IMR-90 (cell line): ENCODE measurements around the gene CENPN. TPM values are rescaled to one million over a fixed set of nuclear protein-coding genes. Genes with fewer than 3 reads are reported as not detected.
A peak's percentile ranks its signal among the peaks of the same experiment; 100 is the strongest.

Experiments used
- ATAC-seq: fragments of 200-7000 bp; cut with Tn5 transposase; 2 replicates; pipeline ENCODE4 v1.9.1; 2020; ENCODE audit warnings: low read depth, mild to moderate bottlenecking, moderate library complexity
- BruUV-seq: library from RNA; stranded (reverse); fragments of 400-500 nt; replicated peaks from 2 replicates; lab custom pipeline; 2021; lab: Mats Ljungman, UMichigan
- CTCF ChIA-PET: fragments of 300-600 bp; formaldehyde crosslinking; extraction: SDS; loops from one replicate; lab custom pipeline; 2021; ENCODE audit warnings: antibody characterized with exemption; lab: Yijun Ruan, JAX
- POLR2A ChIA-PET: fragments of 300-600 bp; sonication (Branson Sonifier 250); formaldehyde crosslinking; loops from one replicate; lab custom pipeline; 2022; ENCODE audit warnings: antibody characterized with exemption; ENCODE audit not compliant: unreplicated experiment; lab: Charles Lee
- DNase-seq: peaks from one replicate; pipeline ENCODE4 v3.0.0; 2013
- H2AFZ ChIP-seq: replicated peaks from 2 replicates; pipeline ENCODE3; 2013; ENCODE audit warnings: low read length, mild to moderate bottlenecking; ENCODE audit not compliant: poor library complexity
- H2AK5ac ChIP-seq: 2 replicates; pipeline ENCODE4 v1.6.1; 2013; ENCODE audit warnings: low read depth, low read length, inconsistent platforms
- H2AK9ac ChIP-seq: replicated peaks from 2 replicates; pipeline ENCODE3; 2013; ENCODE audit warnings: mild to moderate bottlenecking, low read depth, low read length, moderate library complexity; ENCODE audit not compliant: poor library complexity
- H2BK120ac ChIP-seq: 2 replicates; pipeline ENCODE4 v1.6.1; 2013; ENCODE audit warnings: low read depth, low read length, inconsistent platforms
- H2BK15ac ChIP-seq: 3 replicates; pipeline ENCODE4 v1.6.1; 2013; ENCODE audit warnings: low read depth, low read length, inconsistent platforms
- H2BK20ac ChIP-seq: 2 replicates; pipeline ENCODE4 v1.6.1; 2013; ENCODE audit warnings: low read depth, mild to moderate bottlenecking, inconsistent platforms, low read length, moderate library complexity
- H2BK5ac ChIP-seq: 2 replicates; pipeline ENCODE4 v1.6.1; 2013; ENCODE audit warnings: mild to moderate bottlenecking, low read depth, low read length, inconsistent platforms; ENCODE audit not compliant: poor library complexity, severe bottlenecking
- H3K14ac ChIP-seq: replicated peaks from 2 replicates; pipeline ENCODE4 v1.6.1; 2013; ENCODE audit warnings: low read depth, low read length, inconsistent platforms
- H3K18ac ChIP-seq: 2 replicates; pipeline ENCODE4 v1.6.1; 2013; ENCODE audit warnings: low read depth, low read length, control low read depth
- H3K23ac ChIP-seq: 2 replicates; pipeline ENCODE4 v1.6.1; 2013; ENCODE audit warnings: low read depth, low read length, inconsistent platforms
- H3K27ac ChIP-seq: 2 replicates; pipeline ENCODE4 v1.5.1; 2013; ENCODE audit warnings: mild to moderate bottlenecking, control low read depth, low read length; ENCODE audit not compliant: insufficient read depth
- H3K27me3 ChIP-seq: 2 replicates; pipeline ENCODE4 v1.6.1; 2013; ENCODE audit warnings: low read length; ENCODE audit not compliant: control insufficient read depth, insufficient read depth
- H3K36me3 ChIP-seq: 2 replicates; pipeline ENCODE4 v1.6.1; 2013; ENCODE audit warnings: low read length, mixed read lengths; ENCODE audit not compliant: control insufficient read depth, insufficient read depth
- H3K4ac ChIP-seq: 2 replicates; pipeline ENCODE4 v1.6.1; 2013; ENCODE audit warnings: low read depth, low read length, inconsistent platforms
- H3K4me1 ChIP-seq: 2 replicates; pipeline ENCODE4 v1.6.1; 2013; ENCODE audit warnings: low read length, mixed read lengths; ENCODE audit not compliant: control insufficient read depth, insufficient read depth
- H3K4me2 ChIP-seq: 2 replicates; pipeline ENCODE4 v1.6.1; 2013; ENCODE audit warnings: low read depth, mild to moderate bottlenecking, control low read depth, low read length, moderate library complexity
- H3K4me3 ChIP-seq: 2 replicates; pipeline ENCODE4 v1.5.1; 2013; ENCODE audit warnings: low read depth, mild to moderate bottlenecking, control low read depth, low read length, moderate library complexity; ENCODE audit not compliant: insufficient read depth
- H3K56ac ChIP-seq: 2 replicates; pipeline ENCODE4 v1.6.1; 2013; ENCODE audit warnings: low read length, inconsistent platforms; ENCODE audit not compliant: insufficient read depth; ENCODE audit errors: extremely low read depth
- H3K79me1 ChIP-seq, 2 experiments: 2 replicates each; pipeline ENCODE4 v1.6.1; 2013; ENCODE audit warnings: low read length in 2 of 2, inconsistent platforms in 1 of 2, low read depth in 1 of 2
- H3K9ac ChIP-seq: 2 replicates; pipeline ENCODE4 v1.6.1; 2013; ENCODE audit warnings: low read depth, low read length, control low read depth
- H3K9me1 ChIP-seq: 2 replicates; pipeline ENCODE4 v1.6.1; 2013; ENCODE audit warnings: low read length, inconsistent platforms; ENCODE audit not compliant: insufficient read depth
- H3K9me3 ChIP-seq: 2 replicates; pipeline ENCODE4 v1.6.1; 2013; ENCODE audit warnings: low read length; ENCODE audit not compliant: control insufficient read depth, insufficient read depth
- H4K20me1 ChIP-seq: 2 replicates; pipeline ENCODE4 v1.6.1; 2013; ENCODE audit warnings: low read length, inconsistent platforms; ENCODE audit not compliant: insufficient read depth
- H4K5ac ChIP-seq: 2 replicates; pipeline ENCODE4 v1.6.1; 2013; ENCODE audit warnings: mild to moderate bottlenecking, low read depth, low read length, control low read depth
- H4K8ac ChIP-seq, 2 experiments: 2 replicates each; pipeline ENCODE4 v1.6.1; 2013; ENCODE audit warnings: low read depth in 2 of 2, low read length in 2 of 2, control low read depth in 1 of 2, inconsistent platforms in 1 of 2
- H4K91ac ChIP-seq: 2 replicates; pipeline ENCODE4 v1.6.1; 2013; ENCODE audit warnings: low read depth, low read length, inconsistent platforms; ENCODE audit not compliant: insufficient read depth
- BHLHE40 ChIP-seq: fragments of 150-350 bp; IDR thresholded peaks from 2 replicates; pipeline ENCODE4 v1.6.1; 2016; ENCODE audit warnings: mild to moderate bottlenecking, low read depth, low read length
- CTCF ChIP-seq: conservative IDR thresholded peaks from 2 replicates; pipeline ENCODE4 v1.5.1; 2012; ENCODE audit warnings: mild to moderate bottlenecking, low read depth, low read length, improper control_type of control experiment
- WGBS, 2 experiments: methylation state at CpG; one replicate each; pipeline versions ENCODE4 v1.1.5 to v1.1.7; 2013; ENCODE audit warnings: missing lambda C conversion rate in 2 of 2; ENCODE audit not compliant: insufficient read length in 1 of 2; ENCODE audit errors: extremely low coverage in 2 of 2; 5-methylcytosine and 5-hydroxymethylcytosine counted together
- dilution Hi-C: fragments of 300-500 bp; cut with HindIII; formaldehyde crosslinking; loops from one replicate; pipeline ENCODE4 v1.14.3; 2018; ENCODE audit warnings: low sequenced_read_pairs; ENCODE audit not compliant: unreplicated experiment
- in situ Hi-C: fragments of 300-500 bp; cut with MboI; formaldehyde crosslinking; loops from 3 replicates; pipeline ENCODE4 v1.14.3; 2019; ENCODE audit warnings: low sequenced_read_pairs, inconsistent platforms, mixed read lengths
- intact Hi-C: fragments of 100-400 bp; cut with micrococcal nuclease; formaldehyde crosslinking; loops from 2 replicates; pipeline ENCODE4 v1.10.0; 2022
- polyA plus RNA-seq, 3 experiments: library from polyadenylated mRNA; depleted of rRNA; stranded (reverse); fragments of >200 nt; gene quantifications; 2 replicates each; pipeline ENCODE4 v1.2.3, GENCODE V29; 2012; ENCODE audit warnings: low replicate concordance in 1 of 3
- total RNA-seq: library from RNA; depleted of rRNA; stranded (reverse); fragments of >200 nt; gene quantifications from 2 replicates; pipeline ENCODE4 v1.2.3, GENCODE V29; 2012

Gene CENPN
- total and polyA plus RNA-seq, 2 of the 4 experiments (the other 2 are of a cell fraction): 20.5 to 22.8 TPM

GRCh38 chr16:80974649-80975376 lies 32.2 kb upstream of the CENPN start:
- DNase-seq (no peak), ATAC-seq (no peak)
- Histone ChIP-seq H3K4me1 (no peaks in the 10 kb centered on the region), H3K36me3 (peaks cover 4% of the 10 kb centered on the region), H2BK120ac (no peak overlapping the region), H3K9me1 (peaks cover 3% of the 10 kb centered on the region; the same call in 1 of the 2 replicates), H2BK15ac (no peak overlapping the region), H2AFZ (no peak overlapping the region), H3K27me3 (no peaks in the 10 kb centered on the region), H3K14ac (no peak overlapping the region), H3K9ac (no peak overlapping the region), H3K27ac (no peak overlapping the region), H3K79me1 (peaks cover 13 to 14% of the 10 kb centered on the region in 2 experiments; a peak in 3 of 4 replicates), H4K8ac (no peak overlapping the region), H3K56ac (no peak overlapping the region), H4K20me1 (no peaks in the 10 kb centered on the region; the same call in 1 of the 2 replicates), H3K23ac (no peak overlapping the region), H3K9me3 (no peaks in the 10 kb centered on the region), H3K4me2 (no peak overlapping the region), H3K18ac (no peak overlapping the region), H2BK5ac (no peak overlapping the region), H3K4me3 (no peak overlapping the region), H2BK20ac (no peak overlapping the region), H3K4ac (no peak overlapping the region), H4K5ac (no peak overlapping the region), H4K91ac (no peak overlapping the region), H2AK5ac (no peak overlapping the region), H2AK9ac (no peak overlapping the region)
- no peak for TF ChIP-seq BHLHE40
- TF ChIP-seq CTCF: peak; percentile 36
- intact Hi-C loops (no loop called here), in situ Hi-C loops (no loop called here), dilution Hi-C loops (no loop called here)
- POLR2A ChIA-PET: no interaction called here
- no CpG with 5 or more reads among the region's 6 CpGs for WGBS, 2 experiments
- CTCF ChIA-PET: interaction anchor here (0.6 to 1.4 kb wide), 5 partner anchors 9 to 39 kb away, joined by 3 to 4 read pairs (median 3); no protein-coding TSS in a partner anchor
- BruUV-seq: no TSS peak
